ENCODE results near the gene CCDC92.

- TF ChIP-seq CTCF (IDR thresholded peaks at IDR 0.05) (no peak), POLR2A (IDR thresholded peaks at IDR 0.05) (no peak), EP300 (IDR thresholded peaks at IDR 0.05) (no peak)
These were observed 13.8 kb downstream of the CCDC92 start for GRCh38 chr12:123958876-123959275.
